Hindlimb muscle (tissue), 1 donor: ENCODE measurements around the gene DLK1. TPM values are rescaled to one million over a fixed set of nuclear protein-coding genes. Genes with fewer than 3 reads are reported as not detected.

Source experiments
- DNase-seq: peaks from one replicate; pipeline ENCODE4 v3.0.0-alpha.2; 2013
- polyA plus RNA-seq: library from polyadenylated mRNA; unstranded; fragments of 120-200 nt; gene quantifications from one replicate; pipeline ENCODE4 v1.2.1, GENCODE V29; 2013; ENCODE audit not compliant: insufficient read length

The DLK1 gene
- polyA plus RNA-seq = 2,891 TPM

DNA sequence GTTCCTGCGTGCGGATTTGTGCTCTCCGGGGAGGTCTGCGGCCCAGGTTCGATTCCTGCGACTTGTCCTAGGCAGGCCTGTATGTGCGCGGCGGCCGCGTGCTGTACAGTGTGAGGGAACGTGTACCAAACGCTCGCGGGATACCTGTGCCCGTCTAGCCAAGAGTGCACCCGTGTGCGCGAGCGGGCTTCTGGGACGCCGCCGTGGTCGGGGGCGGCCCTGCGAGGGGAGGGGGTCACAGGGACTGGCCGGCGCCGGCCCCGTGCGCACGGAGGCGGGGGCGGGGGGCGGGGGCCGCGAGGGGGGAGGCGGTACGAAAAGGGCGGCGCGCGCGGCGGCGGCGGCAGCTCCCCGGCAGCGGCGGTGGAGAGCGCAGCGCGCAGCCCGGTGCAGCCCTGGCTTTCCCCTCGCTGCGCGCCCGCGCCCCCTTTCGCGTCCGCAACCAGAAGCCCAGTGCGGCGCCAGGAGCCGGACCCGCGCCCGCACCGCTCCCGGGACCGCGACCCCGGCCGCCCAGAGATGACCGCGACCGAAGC is at the start of gene DLK1:
Gene DLK1, plus strand, starts transcription at position 343 of the 536 bp plus-strand sequence. Its CDS starts 177 bp downstream, at position 520.
- peak; percentile 45 for DNase-seq

DNA sequence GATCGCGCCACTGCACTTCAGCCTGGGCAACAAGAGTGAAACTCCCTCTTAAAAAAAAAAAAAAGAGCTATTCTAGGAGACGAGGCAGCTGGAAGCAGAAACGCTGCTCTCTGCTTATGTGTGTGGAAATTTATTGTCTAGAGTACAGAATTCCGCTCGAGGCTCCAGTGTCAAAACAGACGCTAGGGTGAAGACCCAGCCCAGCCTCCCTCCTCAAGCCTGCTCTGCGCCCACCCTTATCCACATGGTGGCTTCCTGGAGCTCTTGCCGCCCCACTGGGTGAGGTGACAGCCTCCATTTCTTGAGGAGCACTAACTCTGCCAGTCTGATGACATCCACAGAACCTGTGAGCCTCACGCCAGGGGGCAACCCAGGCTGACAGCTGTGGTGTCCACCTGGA is 49.5 kb upstream of the DLK1 start:
- peak; percentile 72 for DNase-seq

GRCh38 chr14:100677554-100678468 is 48.9 kb upstream of the DLK1 start:
- DNase-seq = peak; percentile 92

- peak; percentile 88 for DNase-seq
Measured at GRCh38 chr14:100678469-100678828, 48.2 kb upstream of the DLK1 start.

GRCh38 chr14:100679153-100679552 is 47.5 kb upstream of the DLK1 start:
- DNase-seq = no peak

DNA sequence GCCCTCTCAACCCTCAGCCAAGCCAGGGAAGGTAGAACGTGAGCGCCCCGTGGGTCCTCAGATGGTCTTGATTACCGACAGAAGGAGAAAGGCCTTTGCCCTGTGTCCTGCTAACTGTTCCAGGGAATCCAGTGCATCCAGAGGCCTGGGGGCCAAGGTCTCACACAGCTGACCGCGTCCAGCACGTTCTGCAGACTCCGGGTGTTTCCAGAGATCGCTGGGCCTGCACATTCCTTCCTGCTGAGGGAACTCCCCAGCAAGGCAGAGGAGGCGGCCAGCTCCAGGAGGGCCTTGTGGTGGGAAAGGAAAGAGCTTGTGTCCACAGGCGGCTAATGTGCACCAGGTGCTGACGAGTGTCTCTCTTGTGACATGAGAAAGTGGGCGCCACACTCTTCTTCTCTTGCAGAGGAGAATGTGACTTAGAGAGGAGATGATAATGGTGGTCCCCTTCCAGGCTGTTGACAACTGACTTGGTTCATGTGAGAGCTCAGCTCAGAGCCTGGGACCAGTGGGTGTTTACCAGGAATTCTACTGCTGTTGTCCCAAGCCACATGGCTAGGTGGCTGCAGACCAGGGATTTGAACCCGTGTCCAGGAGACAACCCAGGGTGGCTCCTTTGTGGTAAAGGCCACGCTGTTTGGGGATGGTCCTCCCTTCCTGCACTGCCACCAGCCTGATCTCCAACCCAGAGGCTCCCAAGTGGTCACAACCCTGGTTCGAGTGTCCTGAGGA is 46.8 kb upstream of the DLK1 start:
- peak; percentile 87 for DNase-seq

- DNase-seq = peak; percentile 46
Measured at GRCh38 chr14:100680439-100681051, 46.1 kb upstream of the DLK1 start.

GRCh38 chr14:100681111-100681510 is 45.6 kb upstream of the DLK1 start:
- DNase-seq = no peak

DNA sequence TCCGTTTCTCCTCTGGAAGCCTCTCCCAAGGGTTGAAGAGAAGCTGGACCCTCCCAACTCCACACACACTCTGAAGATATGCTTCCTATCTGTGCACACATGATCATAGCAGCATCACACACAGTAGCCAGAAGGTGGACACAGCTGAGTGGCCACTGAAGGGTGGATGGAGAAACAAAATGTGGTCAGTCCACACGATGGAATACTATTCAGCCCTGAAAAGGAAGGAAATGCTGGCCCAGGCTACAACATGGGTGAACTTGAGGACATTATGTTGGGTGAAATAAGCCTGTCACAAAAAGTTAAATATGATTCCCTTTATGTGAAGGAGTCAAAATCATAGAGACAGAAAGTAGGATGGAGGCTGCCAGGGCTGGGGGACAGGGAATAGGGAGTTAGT is 43.9 kb upstream of the DLK1 start:
- DNase-seq = no peak

- no peak for DNase-seq
Measured at GRCh38 chr14:100683578-100683977, 43.1 kb upstream of the DLK1 start.

DNA sequence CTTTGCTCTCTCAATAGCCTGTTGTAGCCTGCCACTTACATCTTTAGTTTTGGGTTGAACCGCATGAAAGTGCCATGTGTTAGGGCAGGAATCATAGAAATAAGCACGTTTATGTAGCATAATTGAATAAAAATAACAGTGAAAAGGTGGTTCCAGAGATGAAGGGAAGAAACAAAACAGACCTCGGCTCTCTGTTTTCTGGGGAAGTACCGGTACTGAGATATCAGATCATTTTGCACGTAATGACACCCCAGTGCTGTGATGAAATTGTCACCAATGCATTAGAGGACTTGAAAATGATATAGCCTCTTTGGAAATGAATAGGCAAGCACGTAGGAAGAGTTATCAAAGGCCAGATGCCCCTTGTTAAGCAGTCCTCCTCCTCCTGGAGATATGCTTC is 42.5 kb upstream of the DLK1 start:
- DNase-seq = no peak

GRCh38 chr14:100684961-100685360 is 41.7 kb upstream of the DLK1 start:
- DNase-seq = no peak

- no peak for DNase-seq
Measured at GRCh38 chr14:100686858-100687257, 39.8 kb upstream of the DLK1 start.

- no peak for DNase-seq
Measured at GRCh38 chr14:100687386-100687785, 39.3 kb upstream of the DLK1 start.

DNA sequence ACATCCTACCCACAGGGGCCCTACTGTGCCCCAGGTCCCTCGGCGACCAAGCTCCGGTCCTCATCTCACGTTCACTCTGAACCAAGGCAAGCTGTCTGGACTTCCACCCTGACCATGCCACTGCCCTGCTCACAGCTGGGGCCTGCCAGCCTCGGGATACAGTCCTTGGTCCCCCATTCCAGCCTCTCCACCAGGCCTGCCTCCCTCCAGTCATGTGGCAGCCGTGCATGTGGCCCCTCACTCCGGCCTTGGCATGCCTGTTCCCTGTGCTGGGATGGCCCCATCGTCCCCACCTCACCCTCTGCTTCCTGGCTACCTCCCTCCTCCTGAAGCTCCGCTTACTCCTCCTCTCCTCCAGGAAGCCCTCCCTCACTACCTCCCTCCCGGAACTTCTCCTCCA is 38.6 kb upstream of the DLK1 start:
- DNase-seq = no peak

GRCh38 chr14:100688598-100689461 is 37.9 kb upstream of the DLK1 start:
- no peak for DNase-seq

DNA sequence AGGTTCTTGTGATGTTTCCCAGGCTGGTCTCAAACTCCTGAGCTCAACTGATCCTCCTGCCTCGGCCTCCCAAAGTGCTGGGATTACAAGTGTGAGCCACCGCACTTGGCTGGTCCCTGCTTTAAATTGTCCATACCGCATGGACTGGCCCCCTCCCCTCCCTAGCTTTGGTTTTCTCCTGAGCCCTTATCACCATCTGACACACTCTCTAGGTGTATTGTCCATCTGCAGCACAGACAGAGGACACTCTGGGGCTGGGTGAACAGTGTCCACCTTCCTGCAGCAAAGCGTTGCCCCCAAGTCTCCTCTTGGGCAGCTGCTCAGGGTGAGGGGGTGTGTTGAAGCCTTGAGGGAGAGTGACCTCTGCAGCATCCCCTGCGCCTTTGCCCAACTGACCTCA is 36.0 kb upstream of the DLK1 start:
- DNase-seq = no peak

GRCh38 chr14:100691395-100692056 is 35.2 kb upstream of the DLK1 start:
- no peak for DNase-seq

DNA sequence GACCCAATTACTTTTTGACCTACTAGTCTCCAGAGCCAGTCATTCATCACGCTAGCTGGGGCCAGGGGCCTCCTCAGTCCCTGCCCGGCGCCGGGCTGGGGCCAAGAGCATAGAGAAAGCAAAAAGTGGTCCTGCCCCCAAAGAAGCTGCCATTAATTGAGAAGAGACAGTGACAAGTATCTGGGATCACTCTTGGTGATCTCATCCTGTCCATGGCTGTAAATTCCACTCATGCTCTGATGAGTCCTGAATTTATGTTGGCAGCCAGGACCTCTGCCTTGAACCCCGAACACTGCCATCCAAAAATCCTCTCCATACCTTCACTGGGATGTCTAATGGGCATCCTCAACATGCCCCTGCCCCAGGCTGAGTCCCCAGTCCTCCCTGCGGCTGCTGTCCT is 34.4 kb upstream of the DLK1 start:
- no peak for DNase-seq

GRCh38 chr14:100692859-100693558 is 33.7 kb upstream of the DLK1 start:
- no peak for DNase-seq
